ENCODE results near the gene ADAMTS15.

DNA sequence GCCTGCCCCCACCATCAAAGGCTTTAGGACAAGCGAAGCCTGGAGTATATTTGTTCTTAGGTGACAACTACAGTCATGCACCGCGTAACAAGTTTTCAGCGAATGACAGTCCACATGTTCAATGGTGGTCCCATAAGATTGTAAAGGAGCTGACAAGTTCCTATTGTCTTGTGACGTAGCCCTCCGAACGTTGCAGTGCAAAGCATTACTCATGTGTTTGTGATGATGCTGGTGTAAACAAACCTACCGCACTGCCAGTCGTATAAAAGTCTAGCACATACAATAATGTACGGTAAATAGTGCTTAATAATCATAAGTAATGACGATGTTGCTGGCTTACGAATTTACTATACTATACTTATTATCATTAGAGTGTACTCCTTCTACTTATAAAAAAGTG lies 41.3 kb downstream of the ADAMTS15 start:
- TF ChIP-seq, protein P1, sequence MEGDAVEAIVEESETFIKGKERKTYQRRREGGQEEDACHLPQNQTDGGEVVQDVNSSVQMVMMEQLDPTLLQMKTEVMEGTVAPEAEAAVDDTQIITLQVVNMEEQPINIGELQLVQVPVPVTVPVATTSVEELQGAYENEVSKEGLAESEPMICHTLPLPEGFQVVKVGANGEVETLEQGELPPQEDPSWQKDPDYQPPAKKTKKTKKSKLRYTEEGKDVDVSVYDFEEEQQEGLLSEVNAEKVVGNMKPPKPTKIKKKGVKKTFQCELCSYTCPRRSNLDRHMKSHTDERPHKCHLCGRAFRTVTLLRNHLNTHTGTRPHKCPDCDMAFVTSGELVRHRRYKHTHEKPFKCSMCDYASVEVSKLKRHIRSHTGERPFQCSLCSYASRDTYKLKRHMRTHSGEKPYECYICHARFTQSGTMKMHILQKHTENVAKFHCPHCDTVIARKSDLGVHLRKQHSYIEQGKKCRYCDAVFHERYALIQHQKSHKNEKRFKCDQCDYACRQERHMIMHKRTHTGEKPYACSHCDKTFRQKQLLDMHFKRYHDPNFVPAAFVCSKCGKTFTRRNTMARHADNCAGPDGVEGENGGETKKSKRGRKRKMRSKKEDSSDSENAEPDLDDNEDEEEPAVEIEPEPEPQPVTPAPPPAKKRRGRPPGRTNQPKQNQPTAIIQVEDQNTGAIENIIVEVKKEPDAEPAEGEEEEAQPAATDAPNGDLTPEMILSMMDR (IDR thresholded peaks at IDR 0.05; ENCODE audit: low read depth, low read length): no peak
- TF ChIP-seq POLR2A (IDR thresholded peaks at IDR 0.05; ENCODE audit: extremely low read depth, insufficient read length): no peak
- TF ChIP-seq, protein P2, sequence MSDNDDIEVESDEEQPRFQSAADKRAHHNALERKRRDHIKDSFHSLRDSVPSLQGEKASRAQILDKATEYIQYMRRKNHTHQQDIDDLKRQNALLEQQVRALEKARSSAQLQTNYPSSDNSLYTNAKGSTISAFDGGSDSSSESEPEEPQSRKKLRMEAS (IDR thresholded peaks at IDR 0.05; ENCODE audit: low read depth, low read length): no peak
- no peak for TF ChIP-seq MYC (IDR thresholded peaks at IDR 0.05; ENCODE audit: low read depth, low read length)

All from NB4 (cell line).